Measurements from ENCODE around the gene TXNDC11.
A peak's percentile ranks its signal among the peaks of the same experiment; 100 is the strongest.

The TXNDC11 gene

DNA sequence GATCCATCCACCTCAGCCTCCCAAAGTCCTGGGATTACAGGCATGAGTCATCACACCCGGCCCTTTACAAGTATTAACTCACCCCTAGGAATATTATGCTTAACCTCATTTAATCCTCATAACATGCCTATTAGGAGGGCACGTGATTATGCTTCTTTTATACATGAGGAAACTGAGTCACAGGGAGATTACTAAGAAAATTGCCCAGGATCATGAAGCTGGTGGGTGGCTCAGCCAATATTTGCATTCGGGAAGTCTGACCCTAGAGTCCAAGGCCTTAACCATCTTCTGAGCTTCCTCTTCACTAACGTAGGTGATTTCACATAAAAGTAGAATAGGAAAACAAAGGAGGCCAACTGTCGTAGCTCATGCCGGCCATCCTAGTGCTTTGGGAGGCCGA lies 93.4 kb downstream of the TXNDC11 start:
- no peak overlapping the region for H3K4me3 ChIP-seq (replicated peaks in 1 of 2; ENCODE audit: low read depth in 2 of 2, low read length in 2 of 2)
- TF ChIP-seq, protein P1, sequence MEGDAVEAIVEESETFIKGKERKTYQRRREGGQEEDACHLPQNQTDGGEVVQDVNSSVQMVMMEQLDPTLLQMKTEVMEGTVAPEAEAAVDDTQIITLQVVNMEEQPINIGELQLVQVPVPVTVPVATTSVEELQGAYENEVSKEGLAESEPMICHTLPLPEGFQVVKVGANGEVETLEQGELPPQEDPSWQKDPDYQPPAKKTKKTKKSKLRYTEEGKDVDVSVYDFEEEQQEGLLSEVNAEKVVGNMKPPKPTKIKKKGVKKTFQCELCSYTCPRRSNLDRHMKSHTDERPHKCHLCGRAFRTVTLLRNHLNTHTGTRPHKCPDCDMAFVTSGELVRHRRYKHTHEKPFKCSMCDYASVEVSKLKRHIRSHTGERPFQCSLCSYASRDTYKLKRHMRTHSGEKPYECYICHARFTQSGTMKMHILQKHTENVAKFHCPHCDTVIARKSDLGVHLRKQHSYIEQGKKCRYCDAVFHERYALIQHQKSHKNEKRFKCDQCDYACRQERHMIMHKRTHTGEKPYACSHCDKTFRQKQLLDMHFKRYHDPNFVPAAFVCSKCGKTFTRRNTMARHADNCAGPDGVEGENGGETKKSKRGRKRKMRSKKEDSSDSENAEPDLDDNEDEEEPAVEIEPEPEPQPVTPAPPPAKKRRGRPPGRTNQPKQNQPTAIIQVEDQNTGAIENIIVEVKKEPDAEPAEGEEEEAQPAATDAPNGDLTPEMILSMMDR (IDR thresholded peaks at IDR 0.05; ENCODE audit: low read depth, low read length), result no peak
- no peak for DNase-seq (ENCODE audit: low read depth in 2 of 2)

DNA sequence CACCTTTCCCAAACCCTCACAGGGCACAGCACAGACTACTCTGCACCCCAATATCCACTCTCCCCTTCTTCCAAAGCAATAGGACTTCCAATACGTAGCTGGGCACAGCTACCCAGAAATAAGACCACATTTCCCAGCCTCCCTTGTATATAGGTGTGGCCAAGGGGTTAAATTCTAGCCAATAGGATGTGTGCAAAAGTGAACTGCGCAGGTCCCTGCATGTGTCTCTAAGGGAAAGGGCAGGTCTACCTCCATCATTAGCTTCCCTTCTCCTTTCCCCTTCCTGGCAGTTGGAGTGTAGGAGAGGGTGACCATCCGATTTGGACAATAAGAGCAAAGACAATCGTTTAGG lies 99.9 kb downstream of the TXNDC11 start:
- no peak overlapping the region for H3K4me3 ChIP-seq (replicated peaks in 1 of 2; ENCODE audit: low read depth in 2 of 2, low read length in 2 of 2)
- TF ChIP-seq, protein P1 (IDR thresholded peaks at IDR 0.05; ENCODE audit: low read depth, low read length), result no peak
- DNase-seq (ENCODE audit: low read depth in 2 of 2), result no peak

DNA sequence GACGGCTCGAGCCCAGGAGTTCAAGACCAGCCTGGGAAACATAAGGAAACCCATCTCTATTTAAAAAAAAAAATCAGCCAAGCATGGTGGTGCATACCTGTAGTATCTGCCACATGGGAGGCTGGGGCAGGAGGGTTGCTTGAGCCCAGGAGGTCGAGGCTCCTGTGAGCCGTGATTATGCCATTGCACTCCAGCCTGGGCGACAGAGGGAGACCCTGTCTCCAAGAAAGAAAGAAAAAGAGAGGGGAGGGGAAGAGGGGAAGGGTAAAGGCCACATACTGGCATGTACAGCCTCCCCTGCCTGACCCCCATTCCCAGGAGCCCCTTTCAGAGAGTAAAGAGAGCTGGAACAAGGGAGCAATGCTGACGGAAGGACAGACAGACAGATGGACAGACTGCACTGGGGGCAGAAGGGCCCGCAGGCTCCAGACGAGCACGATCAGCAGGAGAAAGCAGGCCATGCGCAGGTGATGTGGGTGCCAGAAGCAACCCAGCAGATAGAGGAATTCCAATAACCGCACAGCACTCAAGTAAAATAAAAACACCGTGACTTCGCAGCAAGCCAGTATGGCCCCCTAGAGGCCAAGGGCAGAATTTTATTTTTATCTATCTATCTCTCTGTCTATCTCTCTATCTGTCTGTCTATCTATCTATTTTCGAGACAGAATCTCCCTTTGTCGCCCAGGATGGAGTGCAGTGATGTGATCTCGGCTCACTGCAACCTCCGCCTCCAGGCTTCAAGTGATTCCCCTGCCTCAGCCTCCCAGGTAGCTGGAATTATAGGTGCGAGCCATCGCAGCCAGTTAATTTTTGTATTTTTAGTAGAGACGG lies 101.5 kb downstream of the TXNDC11 start:
- H3K4me3 ChIP-seq (replicated peaks in 1 of 2; ENCODE audit: low read depth in 2 of 2, low read length in 2 of 2), result no peak overlapping the region
- peak; percentile 80 to 84 for DNase-seq (ENCODE audit: low read depth in 2 of 2)
- TF ChIP-seq, protein P1 (IDR thresholded peaks at IDR 0.05; ENCODE audit: low read depth, low read length), result peak; percentile 67

- TF ChIP-seq, protein P1 (IDR thresholded peaks at IDR 0.05; ENCODE audit: low read depth, low read length), result no peak
- H3K4me3 ChIP-seq (replicated peaks in 1 of 2; ENCODE audit: low read depth in 2 of 2, low read length in 2 of 2), result no peak overlapping the region
- peak; percentile 99 for DNase-seq (ENCODE audit: low read depth in 2 of 2)
Measured at GRCh38 chr16:11639925-11640899, 102.4 kb downstream of the TXNDC11 start.

GRCh38 chr16:11639008-11639562 lies 103.6 kb downstream of the TXNDC11 start:
- H3K4me3 ChIP-seq (replicated peaks in 1 of 2; ENCODE audit: low read depth in 2 of 2, low read length in 2 of 2), result no peak overlapping the region
- DNase-seq (ENCODE audit: low read depth in 2 of 2), result no peak
- TF ChIP-seq, protein P1 (IDR thresholded peaks at IDR 0.05; ENCODE audit: low read depth, low read length), result no peak

DNA sequence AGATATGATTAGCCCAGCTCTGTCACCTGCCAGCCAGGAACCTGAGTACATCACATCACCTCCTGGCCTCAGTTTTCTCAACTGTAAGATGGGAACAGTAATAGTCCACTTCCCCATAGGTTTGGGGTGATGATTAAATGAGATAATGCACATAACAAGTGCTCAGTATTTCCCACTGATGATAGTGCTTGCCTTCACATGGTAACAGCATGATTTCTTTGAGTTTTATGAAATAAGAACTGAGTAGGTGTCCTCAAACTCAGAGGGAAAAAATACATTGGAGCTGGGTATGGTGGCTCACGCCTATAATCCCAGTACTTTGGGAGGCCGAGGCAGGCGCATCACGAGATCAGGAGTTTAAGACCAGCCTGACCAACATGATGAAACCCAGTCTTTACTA lies 104.5 kb downstream of the TXNDC11 start:
- DNase-seq (ENCODE audit: low read depth in 2 of 2), result no peak
- TF ChIP-seq, protein P1 (IDR thresholded peaks at IDR 0.05; ENCODE audit: low read depth, low read length), result no peak
- H3K4me3 ChIP-seq (replicated peaks in 1 of 2; ENCODE audit: low read depth in 2 of 2, low read length in 2 of 2), result no peak overlapping the region
